ENCODE data around the gene YAE1. TPM values are rescaled to one million over a fixed set of nuclear protein-coding genes. Genes with fewer than 3 reads are reported as not detected.

The YAE1 gene
- total and polyA plus RNA-seq, 2 of the 13 experiments (the other 11 are each of a cell fraction or from before 2014, with no cell fraction given), result 18.7 to 28.3 TPM

DNA sequence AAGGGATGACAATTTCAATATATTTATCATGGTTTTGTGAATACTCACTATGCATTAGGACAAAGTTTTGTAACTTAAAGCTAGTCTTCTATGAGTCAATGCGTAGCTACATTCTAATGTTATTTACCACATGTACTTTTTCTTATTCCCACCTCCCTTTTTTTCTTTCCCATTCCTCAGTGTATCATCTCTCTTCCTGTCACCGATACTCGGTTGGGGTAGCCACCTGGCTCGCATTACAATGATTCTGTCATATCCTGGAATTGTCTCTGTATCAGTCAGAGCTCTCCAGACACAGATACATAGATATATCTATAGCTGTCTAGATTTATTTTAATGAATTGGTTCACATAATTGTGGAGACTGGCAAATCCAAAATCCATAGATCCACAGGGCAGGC lies 47.4 kb downstream of the YAE1 start:
- in situ Hi-C loops (cut with HindIII; ENCODE audit: extremely low pct_ligation_motif_present, low pct_unique_long_range_greater_than_20kb), result no loop called here
- DNase-seq (ENCODE audit: low spot score) (no peak), ATAC-seq (no peak), FAIRE-seq (no peak)
- TF ChIP-seq NFE2L2 (IDR thresholded peaks at IDR 0.05; ENCODE audit: low read length) (no peak), HNRNPK (IDR thresholded peaks at IDR 0.05; ENCODE audit: low read depth, low read length, poor library complexity, severe bottlenecking) (peak; percentile 15)
- Histone ChIP-seq H3K4me2 (ENCODE audit: low read depth, low read length) (no peak overlapping the region), H3K4me1 (ENCODE audit: insufficient read depth, low read length) (0 out of 2 replicates have a peak, but pooled peaks cover 4% of the 10 kb centered on the region), H3K27ac (ENCODE audit: extremely low read length, insufficient read depth, low read length) (no peak overlapping the region), H3K9me3 (ENCODE audit: low read length) (no peaks in the 10 kb centered on the region), H3K36me3 (replicated peaks in 1 of 2; ENCODE audit: control insufficient read depth in 1 of 2, insufficient read depth in 2 of 2, low read length in 2 of 2) (no peaks in the 10 kb centered on the region), H3K4me3 (replicated peaks in 1 of 3; ENCODE audit: insufficient read depth in 1 of 3, low read depth in 2 of 3, low read length in 3 of 3) (no peak overlapping the region), H4K20me1 (ENCODE audit: insufficient read depth, low read length) (no peaks in the 10 kb centered on the region), H3K79me2 (ENCODE audit: insufficient read depth, low read length) (no peaks in the 10 kb centered on the region), H3K27me3 (ENCODE audit: control insufficient read depth in 1 of 2, insufficient read depth in 2 of 2, low read length in 2 of 2) (no peaks in the 10 kb centered on the region; a peak in 1 of 5 replicates), H2AFZ (ENCODE audit: low read length) (no peak overlapping the region), H3K9ac (ENCODE audit: insufficient read depth, low read depth, low read length) (no peak overlapping the region)
- 55% methylated on average over 4 of the region's 4 CpGs for WGBS (ENCODE audit: low lambda C conversion rate)
- CTCF ChIA-PET (ENCODE audit: low intra/inter-chr PET ratio, low total read pairs), result no interaction called here
- BruUV-seq (replicated peaks), result no TSS peak
- intact Hi-C loops (cut with micrococcal nuclease; ENCODE audit: unreplicated experiment), result no loop called here
- POLR2A ChIA-PET, result interaction anchor here (1.5 kb wide), 1 partner anchor 9 kb away, joined by 4 read pairs; the partner anchor contains the start of gene RALA

DNA sequence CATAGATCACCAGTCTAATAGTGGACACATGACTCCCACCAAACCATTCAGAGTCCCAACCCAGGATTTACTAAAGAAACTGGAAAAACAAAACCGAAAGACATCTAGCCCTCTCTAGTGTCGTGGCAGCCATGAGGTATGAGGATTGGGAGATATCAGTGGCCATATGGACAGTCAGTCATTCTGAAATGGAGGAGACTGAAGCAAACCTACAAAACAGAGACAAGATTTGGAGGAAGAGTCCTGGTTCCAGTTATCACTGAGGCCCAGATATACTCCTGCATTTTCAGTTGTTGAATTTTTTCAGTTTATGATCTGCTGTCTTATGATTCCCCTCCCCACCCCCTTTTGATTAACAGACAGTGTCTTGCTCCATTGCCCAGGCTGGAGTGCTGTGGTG lies 48.1 kb downstream of the YAE1 start:
- no peaks in the 10 kb centered on the region for H3K79me2 ChIP-seq (ENCODE audit: insufficient read depth, low read length)
- TF ChIP-seq, protein P1, sequence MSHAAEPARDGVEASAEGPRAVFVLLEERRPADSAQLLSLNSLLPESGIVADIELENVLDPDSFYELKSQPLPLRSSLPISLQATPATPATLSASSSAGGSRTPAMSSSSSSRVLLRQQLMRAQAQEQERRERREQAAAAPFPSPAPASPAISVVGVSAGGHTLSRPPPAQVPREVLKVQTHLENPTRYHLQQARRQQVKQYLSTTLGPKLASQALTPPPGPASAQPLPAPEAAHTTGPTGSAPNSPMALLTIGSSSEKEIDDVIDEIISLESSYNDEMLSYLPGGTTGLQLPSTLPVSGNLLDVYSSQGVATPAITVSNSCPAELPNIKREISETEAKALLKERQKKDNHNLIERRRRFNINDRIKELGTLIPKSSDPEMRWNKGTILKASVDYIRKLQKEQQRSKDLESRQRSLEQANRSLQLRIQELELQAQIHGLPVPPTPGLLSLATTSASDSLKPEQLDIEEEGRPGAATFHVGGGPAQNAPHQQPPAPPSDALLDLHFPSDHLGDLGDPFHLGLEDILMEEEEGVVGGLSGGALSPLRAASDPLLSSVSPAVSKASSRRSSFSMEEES (CRISPR knock-in tag; IDR thresholded peaks at IDR 0.05), result no peak
- no peak for TF ChIP-seq MYC (CRISPR knock-in tag; IDR thresholded peaks at IDR 0.05; ENCODE audit: borderline replicate concordance)
- TF ChIP-seq, protein P2, sequence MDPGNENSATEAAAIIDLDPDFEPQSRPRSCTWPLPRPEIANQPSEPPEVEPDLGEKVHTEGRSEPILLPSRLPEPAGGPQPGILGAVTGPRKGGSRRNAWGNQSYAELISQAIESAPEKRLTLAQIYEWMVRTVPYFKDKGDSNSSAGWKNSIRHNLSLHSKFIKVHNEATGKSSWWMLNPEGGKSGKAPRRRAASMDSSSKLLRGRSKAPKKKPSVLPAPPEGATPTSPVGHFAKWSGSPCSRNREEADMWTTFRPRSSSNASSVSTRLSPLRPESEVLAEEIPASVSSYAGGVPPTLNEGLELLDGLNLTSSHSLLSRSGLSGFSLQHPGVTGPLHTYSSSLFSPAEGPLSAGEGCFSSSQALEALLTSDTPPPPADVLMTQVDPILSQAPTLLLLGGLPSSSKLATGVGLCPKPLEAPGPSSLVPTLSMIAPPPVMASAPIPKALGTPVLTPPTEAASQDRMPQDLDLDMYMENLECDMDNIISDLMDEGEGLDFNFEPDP (CRISPR knock-in tag; conservative IDR thresholded peaks at IDR 0.05), result no peak
- TF ChIP-seq ETV6 (CRISPR knock-in tag; conservative IDR thresholded peaks at IDR 0.05), result no peak
- TF ChIP-seq TRIM24 (CRISPR knock-in tag; IDR thresholded peaks at IDR 0.05), result no peak
- no peak overlapping the region for H3K4me3 ChIP-seq (replicated peaks in 1 of 3; ENCODE audit: insufficient read depth in 1 of 3, low read depth in 2 of 3, low read length in 3 of 3)
- H3K27me3 ChIP-seq (ENCODE audit: control insufficient read depth in 1 of 2, insufficient read depth in 2 of 2, low read length in 2 of 2), result no peaks in the 10 kb centered on the region; a peak in 1 of 5 replicates
- no peak overlapping the region for H3K9ac ChIP-seq (ENCODE audit: insufficient read depth, low read depth, low read length)
- intact Hi-C loops (cut with micrococcal nuclease; ENCODE audit: unreplicated experiment), result no loop called here
- H2AFZ ChIP-seq (ENCODE audit: low read length), result no peak overlapping the region
- CTCF ChIA-PET (ENCODE audit: low intra/inter-chr PET ratio, low total read pairs), result no interaction called here
- WGBS (ENCODE audit: low lambda C conversion rate), result 71% methylated on average over 2 of the region's 2 CpGs
- in situ Hi-C loops (cut with HindIII; ENCODE audit: extremely low pct_ligation_motif_present, low pct_unique_long_range_greater_than_20kb), result no loop called here
- ATAC-seq (no peak), FAIRE-seq (no peak), DNase-seq (ENCODE audit: low spot score) (no peak)
- POLR2A ChIA-PET, result interaction anchor here (1.5 kb wide), 1 partner anchor 8 kb away, joined by 4 read pairs; the partner anchor contains the start of gene RALA
- BruUV-seq (replicated peaks), result no TSS peak
- no peaks in the 10 kb centered on the region for H4K20me1 ChIP-seq (ENCODE audit: insufficient read depth, low read length)
- 0 out of 2 replicates have a peak, but pooled peaks cover 5% of the 10 kb centered on the region for H3K4me1 ChIP-seq (ENCODE audit: insufficient read depth, low read length)
- H3K27ac ChIP-seq (ENCODE audit: extremely low read length, insufficient read depth, low read length), result no peak overlapping the region
- no peaks in the 10 kb centered on the region for H3K36me3 ChIP-seq (replicated peaks in 1 of 2; ENCODE audit: control insufficient read depth in 1 of 2, insufficient read depth in 2 of 2, low read length in 2 of 2)
- H3K9me3 ChIP-seq (ENCODE audit: low read length), result no peaks in the 10 kb centered on the region
- H3K4me2 ChIP-seq (ENCODE audit: low read depth, low read length), result no peak overlapping the region

All from HepG2 (cell line).